ENCODE data around the gene CD4. TPM values are rescaled to one million over a fixed set of nuclear protein-coding genes. Genes with fewer than 3 reads are reported as not detected.

CD4 gene
- total RNA-seq, 2 donors from 2014 or later, result 6.2 to 13.4 TPM

GRCh38 chr12:6766651-6767349 lies 22.5 kb upstream of the CD4 start:
- intact Hi-C loops (cut with DNase I), result no loop called here

GRCh38 chr12:6767353-6768319 lies 21.7 kb upstream of the CD4 start:
- no peak for TF ChIP-seq CTCF (IDR thresholded peaks at IDR 0.05)
- intact Hi-C loops (cut with DNase I), result no loop called here
- peak; percentile 36 for DNase-seq
- no peaks in the 10 kb centered on the region for H3K36me3 ChIP-seq
- H3K9ac ChIP-seq (ENCODE audit: low read depth in 2 of 2, low read length in 2 of 2), result peak overlapping the region; percentile 79 to 82
- H3K4me3 ChIP-seq, result peak overlapping the region; percentile 60
- peak overlapping the region; percentile 83 for H3K27ac ChIP-seq
- peaks cover 15% of the 10 kb centered on the region for H3K4me1 ChIP-seq
- H3K9me3 ChIP-seq, result no peaks in the 10 kb centered on the region
- H3K27me3 ChIP-seq, result no peaks in the 10 kb centered on the region

More at GRCh38 chr12:6766651-6767349, 22.5 kb upstream of the CD4 start:
- Histone ChIP-seq H3K9me3 (no peaks in the 10 kb centered on the region), H3K4me1 (peaks cover 15% of the 10 kb centered on the region), H3K27ac (peak overlapping the region; percentile 83), H3K27me3 (no peaks in the 10 kb centered on the region), H3K4me3 (peak overlapping the region; percentile 60), H3K9ac (ENCODE audit: low read depth in 2 of 2, low read length in 2 of 2) (peak overlapping the region; percentile 79 to 82), H3K36me3 (no peaks in the 10 kb centered on the region)
- peak; percentile 42 for TF ChIP-seq CTCF (IDR thresholded peaks at IDR 0.05)
- peak; percentile 85 for DNase-seq

- Histone ChIP-seq H3K9ac (ENCODE audit: low read depth in 2 of 2, low read length in 2 of 2) (peak overlapping the region in 1 of 2 donors; percentile 79), H3K27me3 (peaks cover 5% of the 10 kb centered on the region), H3K9me3 (no peaks in the 10 kb centered on the region), H3K36me3 (no peaks in the 10 kb centered on the region), H3K27ac (peak overlapping the region; percentile 83), H3K4me3 (peak overlapping the region; percentile 60), H3K4me1 (peaks cover 15% of the 10 kb centered on the region)
- TF ChIP-seq CTCF (IDR thresholded peaks at IDR 0.05), result no peak
- intact Hi-C loops (cut with DNase I), result no loop called here
- DNase-seq, result peak; percentile 38
Observed at GRCh38 chr12:6768437-6768914, 20.9 kb upstream of the CD4 start.

GRCh38 chr12:6768990-6769389 lies 20.3 kb upstream of the CD4 start:
- peaks cover 15% of the 10 kb centered on the region for H3K4me1 ChIP-seq
- TF ChIP-seq CTCF (IDR thresholded peaks at IDR 0.05), result no peak
- no peak overlapping the region for H3K27ac ChIP-seq
- peaks cover 9% of the 10 kb centered on the region for H3K27me3 ChIP-seq
- peak; percentile 70 for DNase-seq
- peak overlapping the region in 1 of 2 donors; percentile 79 for H3K9ac ChIP-seq (ENCODE audit: low read depth in 2 of 2, low read length in 2 of 2)
- H3K36me3 ChIP-seq, result no peaks in the 10 kb centered on the region
- intact Hi-C loops (cut with DNase I), result no loop called here
- H3K4me3 ChIP-seq, result no peak overlapping the region
- H3K9me3 ChIP-seq, result no peaks in the 10 kb centered on the region

GRCh38 chr12:6769666-6770065 lies 19.7 kb upstream of the CD4 start:
- Histone ChIP-seq H3K27ac (no peak overlapping the region), H3K27me3 (peaks cover 9% of the 10 kb centered on the region), H3K36me3 (no peaks in the 10 kb centered on the region), H3K9ac (ENCODE audit: low read depth in 2 of 2, low read length in 2 of 2) (no peak overlapping the region), H3K4me1 (peaks cover 14% of the 10 kb centered on the region), H3K4me3 (no peak overlapping the region), H3K9me3 (no peaks in the 10 kb centered on the region)
- intact Hi-C loops (cut with DNase I), result no loop called here
- TF ChIP-seq CTCF (IDR thresholded peaks at IDR 0.05), result no peak
- DNase-seq, result no peak
